ENCODE data around the gene CADPS.

Gene CADPS

DNA sequence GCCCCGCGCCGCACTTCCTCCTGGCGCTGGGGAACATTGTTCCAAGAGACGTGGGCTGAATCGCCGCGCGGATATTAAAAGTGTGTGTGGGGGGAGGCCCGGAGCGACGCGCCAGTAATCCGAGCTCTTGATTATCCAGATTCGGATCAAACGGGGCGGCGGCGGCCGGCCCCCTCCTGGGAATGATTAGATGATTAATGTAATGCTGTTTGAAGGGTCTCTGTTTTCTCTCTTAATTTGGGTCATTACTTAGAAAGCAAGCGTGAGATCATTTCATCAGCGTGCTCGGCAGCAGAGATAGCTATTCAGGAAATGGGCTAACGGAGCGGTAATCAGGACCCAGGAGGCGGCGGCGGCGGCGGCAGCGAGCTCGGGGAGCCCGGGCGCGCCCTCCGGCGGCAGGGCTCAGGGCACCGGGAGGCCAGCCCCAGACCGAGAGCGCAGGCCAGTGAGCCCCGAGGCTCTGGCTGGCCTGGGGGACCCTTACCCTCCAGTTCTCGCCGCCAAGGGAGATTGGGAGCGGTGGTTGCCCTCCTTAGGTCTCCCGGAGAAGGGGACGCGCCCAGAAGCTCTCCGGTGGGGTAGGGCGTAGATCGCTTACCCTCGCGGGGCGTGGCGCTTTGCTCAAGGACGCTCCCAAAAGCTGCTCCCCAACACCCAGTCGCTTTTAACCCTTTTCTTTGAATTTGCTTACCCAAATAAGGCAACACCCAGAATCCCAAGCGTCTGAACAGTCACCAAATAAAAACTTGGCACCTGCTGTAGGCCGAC is 506.3 kb downstream of the CADPS start:
- no peak for DNase-seq

DNA sequence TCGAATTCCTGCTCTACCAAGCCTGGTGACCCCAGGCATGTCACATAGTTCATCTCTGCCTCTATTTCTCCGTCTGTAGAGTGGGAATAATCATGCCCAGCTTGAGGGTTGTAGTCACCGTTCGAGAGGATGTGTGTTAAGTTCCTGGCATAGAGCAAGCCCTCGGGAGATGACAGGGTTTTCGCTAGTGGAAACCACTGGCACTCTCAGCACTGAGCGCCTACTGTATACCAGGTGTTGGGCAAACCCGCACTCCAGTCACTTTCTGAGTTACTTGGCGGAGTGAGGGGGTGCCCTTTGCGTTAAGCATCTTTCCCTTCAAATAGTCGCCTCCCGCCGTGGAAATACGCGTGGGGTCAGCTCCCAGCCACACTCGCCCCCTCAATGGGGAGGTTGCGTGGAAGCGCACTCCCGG is 506.9 kb downstream of the CADPS start:
- DNase-seq: no peak

DNA sequence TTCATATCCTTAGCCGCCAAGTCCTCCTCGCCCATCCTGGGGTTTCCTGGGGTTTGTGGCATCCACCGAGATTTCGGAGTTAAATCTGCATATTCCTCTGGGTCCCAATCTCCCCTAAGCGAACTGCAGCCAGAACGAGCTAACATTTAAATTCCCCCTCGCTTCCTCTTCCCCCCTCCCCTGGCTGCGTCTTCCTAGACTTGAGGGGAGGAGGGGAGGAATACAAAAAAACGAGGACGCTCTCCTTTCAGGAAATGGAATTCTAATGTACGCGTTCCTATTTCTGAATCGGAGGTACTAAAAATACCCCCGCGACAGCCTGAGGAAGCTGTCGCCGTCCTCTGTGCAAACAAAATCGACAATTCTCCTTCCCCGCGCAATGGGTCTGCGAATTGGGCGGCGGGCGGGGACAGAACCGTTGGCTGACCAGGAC is 507.4 kb downstream of the CADPS start:
- DNase-seq: no peak

GRCh38 chr3:62366126-62366484 is 509.1 kb downstream of the CADPS start:
- DNase-seq: no peak

- no peak for DNase-seq
Measured at GRCh38 chr3:62365391-62366125, 509.7 kb downstream of the CADPS start.

DNA sequence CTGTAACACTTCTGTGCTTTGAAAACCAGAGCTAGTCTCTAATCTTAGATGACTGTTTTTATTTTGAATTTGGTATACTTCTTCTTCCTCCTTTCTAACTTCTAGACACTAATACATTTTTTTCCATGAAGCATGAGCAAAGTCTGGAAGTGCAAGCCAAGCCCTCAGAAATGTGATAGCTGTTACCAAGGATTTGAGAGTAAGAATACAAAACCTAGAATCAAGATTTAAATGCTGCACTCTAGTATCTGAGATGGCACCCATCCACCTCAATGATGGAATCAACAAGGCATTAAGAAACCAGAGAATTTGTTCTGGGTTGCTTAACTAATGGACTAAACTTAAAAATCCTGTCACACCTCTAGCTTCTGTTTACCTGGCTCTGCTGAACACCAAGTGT is 511.0 kb downstream of the CADPS start:
- DNase-seq: no peak

- no peak for DNase-seq
Measured at GRCh38 chr3:62363275-62363674, 511.9 kb downstream of the CADPS start.

DNA sequence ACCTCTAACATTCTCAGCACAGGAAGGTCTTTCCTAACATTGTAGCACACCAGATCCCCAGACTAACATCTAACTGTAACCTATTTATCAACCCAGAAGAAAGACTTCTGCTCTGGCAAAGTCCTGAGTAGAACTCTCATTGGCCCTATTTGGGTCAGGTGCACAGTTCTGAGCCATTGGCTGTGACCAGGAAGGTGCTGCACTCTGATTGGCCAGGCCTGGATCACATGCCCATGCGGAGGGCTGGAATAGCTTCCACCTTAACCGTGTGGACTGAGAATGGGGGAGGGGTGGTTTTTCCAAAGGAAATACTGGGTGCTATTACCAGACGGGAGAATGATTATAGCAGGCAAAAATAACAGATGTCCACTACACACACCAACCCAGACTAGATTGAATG is 513.4 kb downstream of the CADPS start:
- DNase-seq: no peak

- no peak for DNase-seq
Measured at GRCh38 chr3:62361261-62361660, 514.0 kb downstream of the CADPS start.

DNA sequence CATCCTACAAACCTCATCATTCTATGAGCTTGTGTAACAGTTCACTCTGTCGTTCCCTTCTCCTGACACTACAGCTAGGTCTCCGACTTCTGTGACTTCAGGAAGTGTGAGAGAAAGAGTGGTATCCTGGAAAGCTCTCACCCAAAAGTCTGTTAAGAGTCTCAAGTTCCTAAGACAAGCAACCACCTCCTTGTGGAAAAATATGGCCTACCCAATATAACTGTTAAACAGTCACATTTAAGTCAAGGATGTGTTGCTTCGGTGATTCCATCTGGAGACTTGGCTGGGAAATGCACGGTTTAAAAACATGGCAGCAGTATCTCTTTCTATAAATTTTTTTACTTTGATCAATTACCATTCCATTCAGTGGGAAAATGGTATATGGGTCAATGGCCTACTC is 515.7 kb downstream of the CADPS start:
- DNase-seq: no peak

DNA sequence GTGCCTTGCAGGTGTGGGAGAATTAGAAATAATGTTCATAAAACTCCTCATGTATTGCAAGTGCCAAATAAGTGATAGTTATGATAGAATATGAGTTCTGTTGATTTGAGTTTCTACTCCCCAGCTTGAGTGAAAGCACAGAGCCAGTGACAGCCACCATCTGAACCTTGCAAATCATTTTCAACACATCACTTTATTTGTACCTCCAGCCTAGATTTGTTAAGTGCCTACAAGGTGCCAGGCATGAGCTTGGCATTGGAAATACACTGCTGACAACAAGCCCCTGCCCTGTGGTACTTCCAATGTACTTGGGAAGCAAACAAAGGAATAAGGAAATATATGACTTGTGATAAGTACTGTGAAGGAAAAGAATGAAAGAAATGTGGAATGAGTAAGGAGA is 518.9 kb downstream of the CADPS start:
- no peak for DNase-seq

DNA sequence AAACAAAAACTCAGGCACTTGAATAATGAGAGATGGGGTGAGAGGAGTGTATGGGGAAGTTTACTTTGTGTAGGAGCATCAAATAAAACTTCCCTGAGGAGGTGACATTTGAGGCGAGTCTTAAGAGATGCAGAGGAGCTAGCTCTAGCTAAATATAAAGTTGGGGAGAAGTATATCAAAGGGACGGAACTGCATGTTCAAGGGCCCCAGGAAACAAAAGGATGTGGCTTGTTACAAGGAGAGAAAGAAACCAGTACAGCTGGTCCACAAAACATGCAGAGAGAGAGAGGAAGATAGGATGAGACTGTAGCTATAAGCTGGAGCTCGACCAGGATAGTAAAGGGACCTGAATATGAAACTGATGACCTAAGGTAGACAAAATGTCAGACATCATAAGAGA is 519.5 kb downstream of the CADPS start:
- DNase-seq: no peak
